Measurements from ENCODE around the gene ALDH1A3. TPM values are rescaled to one million over a fixed set of nuclear protein-coding genes. Genes with fewer than 3 reads are reported as not detected.

Gene ALDH1A3
- total and polyA plus RNA-seq, 5 donors from 2014 or later, result not detected

- H3K4me1 ChIP-seq (ENCODE audit: control insufficient read depth, insufficient read depth, low read length, poor library complexity, severe bottlenecking), result no peaks in the 10 kb centered on the region
- no peak overlapping the region for H3K27ac ChIP-seq (ENCODE audit: insufficient read depth, low read length, poor library complexity, severe bottlenecking)
- H3K9me3 ChIP-seq (ENCODE audit: control insufficient read depth in 2 of 2, low read length in 2 of 2), result no peaks in the 10 kb centered on the region
- Mint-ChIP-seq H3K27ac (no peak overlapping the region), H3K36me3 (no peaks in the 10 kb centered on the region), H3K27me3 (peaks cover 13% of the 10 kb centered on the region), H3K4me3 (no peak overlapping the region), H3K4me1 (no peaks in the 10 kb centered on the region), H3K9me3 (no peaks in the 10 kb centered on the region)
- DNase-seq (no peak), ATAC-seq (ENCODE audit: low read depth in 2 of 2) (no peak)
- no peak overlapping the region for H3K4me3 ChIP-seq (ENCODE audit: low read depth, low read length)
- no peaks in the 10 kb centered on the region for H3K36me3 ChIP-seq (ENCODE audit: control insufficient read depth, insufficient read depth, low read length)
- H3K27me3 ChIP-seq (ENCODE audit: control insufficient read depth, insufficient read depth, low read length), result no peaks in the 10 kb centered on the region
These were observed 57.5 kb downstream of the ALDH1A3 start for GRCh38 chr15:100937171-100937570.

DNA sequence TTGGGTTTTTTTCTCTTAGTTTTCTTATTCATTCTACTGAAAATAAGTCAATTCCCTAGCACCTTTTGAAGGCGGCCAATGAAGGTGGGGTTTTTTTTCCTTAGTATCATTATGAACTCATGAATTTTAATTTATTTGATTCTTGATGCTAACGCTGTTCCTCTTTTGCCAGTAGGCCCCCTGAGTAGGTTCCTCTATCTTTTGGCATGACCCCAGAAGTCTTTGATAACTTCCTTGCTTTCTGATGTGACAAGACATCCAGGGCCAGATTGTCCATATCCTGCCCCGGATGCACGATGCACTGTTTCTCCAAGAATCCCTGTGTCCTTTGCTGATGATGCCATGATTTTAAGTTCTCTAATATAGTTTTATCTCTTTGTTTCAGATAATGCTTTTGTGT lies 60.2 kb downstream of the ALDH1A3 start:
- no peaks in the 10 kb centered on the region for H3K9me3 Mint-ChIP-seq
- DNase-seq (no peak), ATAC-seq (ENCODE audit: low read depth in 2 of 2) (no peak)
- H3K4me1 ChIP-seq (ENCODE audit: control insufficient read depth, insufficient read depth, low read length, poor library complexity, severe bottlenecking), result no peaks in the 10 kb centered on the region
- no peak overlapping the region for H3K4me3 ChIP-seq (ENCODE audit: low read depth, low read length)
- H3K27me3 Mint-ChIP-seq, result no peaks in the 10 kb centered on the region
- no peak overlapping the region for H3K27ac Mint-ChIP-seq
- no peaks in the 10 kb centered on the region for H3K9me3 ChIP-seq (ENCODE audit: control insufficient read depth in 2 of 2, low read length in 2 of 2)
- H3K4me3 Mint-ChIP-seq, result no peak overlapping the region
- no peaks in the 10 kb centered on the region for H3K4me1 Mint-ChIP-seq
- no peaks in the 10 kb centered on the region for H3K27me3 ChIP-seq (ENCODE audit: control insufficient read depth, insufficient read depth, low read length)
- H3K36me3 Mint-ChIP-seq, result no peaks in the 10 kb centered on the region
- no peak overlapping the region for H3K27ac ChIP-seq (ENCODE audit: insufficient read depth, low read length, poor library complexity, severe bottlenecking)
- H3K36me3 ChIP-seq (ENCODE audit: control insufficient read depth, insufficient read depth, low read length), result no peaks in the 10 kb centered on the region

- H3K27me3 ChIP-seq (ENCODE audit: control insufficient read depth, insufficient read depth, low read length), result no peaks in the 10 kb centered on the region
- no peaks in the 10 kb centered on the region for H3K9me3 Mint-ChIP-seq
- H3K4me1 ChIP-seq (ENCODE audit: control insufficient read depth, insufficient read depth, low read length, poor library complexity, severe bottlenecking), result no peaks in the 10 kb centered on the region
- H3K4me3 Mint-ChIP-seq, result no peak overlapping the region
- no peaks in the 10 kb centered on the region for H3K9me3 ChIP-seq (ENCODE audit: control insufficient read depth in 2 of 2, low read length in 2 of 2)
- H3K4me3 ChIP-seq (ENCODE audit: low read depth, low read length), result no peak overlapping the region
- H3K4me1 Mint-ChIP-seq, result no peaks in the 10 kb centered on the region
- H3K36me3 ChIP-seq (ENCODE audit: control insufficient read depth, insufficient read depth, low read length), result no peaks in the 10 kb centered on the region
- DNase-seq (no peak), ATAC-seq (ENCODE audit: low read depth in 2 of 2) (peak in 1 of 2 donors; percentile 34)
- no peaks in the 10 kb centered on the region for H3K36me3 Mint-ChIP-seq
- H3K27ac ChIP-seq (ENCODE audit: insufficient read depth, low read length, poor library complexity, severe bottlenecking), result no peak overlapping the region
- H3K27ac Mint-ChIP-seq, result no peak overlapping the region
- no peaks in the 10 kb centered on the region for H3K27me3 Mint-ChIP-seq
These were observed 61.2 kb downstream of the ALDH1A3 start for GRCh38 chr15:100940767-100941379.

- no peaks in the 10 kb centered on the region for H3K4me1 ChIP-seq (ENCODE audit: control insufficient read depth, insufficient read depth, low read length, poor library complexity, severe bottlenecking)
- no peaks in the 10 kb centered on the region for H3K27me3 ChIP-seq (ENCODE audit: control insufficient read depth, insufficient read depth, low read length)
- H3K4me3 ChIP-seq (ENCODE audit: low read depth, low read length), result no peak overlapping the region
- no peaks in the 10 kb centered on the region for H3K9me3 Mint-ChIP-seq
- DNase-seq (no peak), ATAC-seq (ENCODE audit: low read depth in 2 of 2) (no peak)
- no peak overlapping the region for H3K27ac ChIP-seq (ENCODE audit: insufficient read depth, low read length, poor library complexity, severe bottlenecking)
- H3K4me3 Mint-ChIP-seq, result no peak overlapping the region
- no peaks in the 10 kb centered on the region for H3K9me3 ChIP-seq (ENCODE audit: control insufficient read depth in 2 of 2, low read length in 2 of 2)
- H3K27me3 Mint-ChIP-seq, result no peaks in the 10 kb centered on the region
- H3K36me3 ChIP-seq (ENCODE audit: control insufficient read depth, insufficient read depth, low read length), result no peaks in the 10 kb centered on the region
- no peaks in the 10 kb centered on the region for H3K4me1 Mint-ChIP-seq
- no peak overlapping the region for H3K27ac Mint-ChIP-seq
- no peaks in the 10 kb centered on the region for H3K36me3 Mint-ChIP-seq
These were observed 61.9 kb downstream of the ALDH1A3 start for GRCh38 chr15:100941536-100941935.

GRCh38 chr15:100942656-100943425 lies 63.2 kb downstream of the ALDH1A3 start:
- no peaks in the 10 kb centered on the region for H3K36me3 Mint-ChIP-seq
- Histone ChIP-seq H3K27me3 (ENCODE audit: control insufficient read depth, insufficient read depth, low read length) (no peaks in the 10 kb centered on the region), H3K36me3 (ENCODE audit: control insufficient read depth, insufficient read depth, low read length) (no peaks in the 10 kb centered on the region), H3K4me1 (ENCODE audit: control insufficient read depth, insufficient read depth, low read length, poor library complexity, severe bottlenecking) (no peaks in the 10 kb centered on the region), H3K27ac (ENCODE audit: insufficient read depth, low read length, poor library complexity, severe bottlenecking) (no peak overlapping the region), H3K4me3 (ENCODE audit: low read depth, low read length) (no peak overlapping the region), H3K9me3 (ENCODE audit: control insufficient read depth in 2 of 2, low read length in 2 of 2) (no peaks in the 10 kb centered on the region)
- no peaks in the 10 kb centered on the region for H3K27me3 Mint-ChIP-seq
- ATAC-seq (ENCODE audit: low read depth in 2 of 2), result no peak
- no peak overlapping the region for H3K27ac Mint-ChIP-seq
- H3K4me3 Mint-ChIP-seq, result no peak overlapping the region
- H3K4me1 Mint-ChIP-seq, result no peaks in the 10 kb centered on the region
- no peak for DNase-seq
- H3K9me3 Mint-ChIP-seq, result no peaks in the 10 kb centered on the region

DNA sequence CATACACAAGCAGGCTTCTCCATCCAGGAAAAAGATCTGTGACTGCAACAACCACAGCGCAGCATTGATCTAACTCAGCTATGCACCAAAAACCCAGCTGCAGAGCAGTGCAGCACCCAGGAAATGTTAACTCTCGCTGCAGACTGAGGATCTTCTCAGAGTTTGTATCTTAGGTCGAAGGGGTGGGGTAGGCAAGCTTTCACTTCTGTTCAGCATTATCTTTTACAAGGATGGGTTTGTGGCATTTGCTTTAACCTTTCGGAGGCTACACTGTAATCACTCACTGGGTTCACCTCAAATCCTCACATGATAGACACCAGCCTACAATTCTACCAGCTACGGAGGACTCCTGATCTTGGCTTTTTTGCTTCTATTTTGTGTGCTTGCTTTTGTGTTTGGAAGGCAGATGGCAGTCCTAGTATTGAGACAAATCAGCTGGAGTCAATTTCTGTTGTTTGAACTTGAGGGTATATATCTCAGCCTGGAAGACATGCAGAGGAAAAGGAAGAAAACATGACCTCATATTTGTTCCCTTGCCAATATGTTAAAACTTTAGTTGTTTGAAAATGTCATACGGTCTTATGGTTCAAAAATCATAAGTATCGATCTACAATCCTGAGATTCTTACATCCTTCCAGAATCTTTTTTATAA lies 64.7 kb downstream of the ALDH1A3 start:
- H3K27ac ChIP-seq (ENCODE audit: insufficient read depth, low read length, poor library complexity, severe bottlenecking), result no peak overlapping the region

GRCh38 chr15:100944986-100945385 lies 65.4 kb downstream of the ALDH1A3 start:
- Histone ChIP-seq H3K27ac (ENCODE audit: insufficient read depth, low read length, poor library complexity, severe bottlenecking) (no peak overlapping the region), H3K27me3 (ENCODE audit: control insufficient read depth, insufficient read depth, low read length) (no peaks in the 10 kb centered on the region), H3K9me3 (ENCODE audit: control insufficient read depth in 2 of 2, low read length in 2 of 2) (no peaks in the 10 kb centered on the region), H3K4me3 (ENCODE audit: low read depth, low read length) (no peak overlapping the region), H3K36me3 (ENCODE audit: control insufficient read depth, insufficient read depth, low read length) (no peaks in the 10 kb centered on the region), H3K4me1 (ENCODE audit: control insufficient read depth, insufficient read depth, low read length, poor library complexity, severe bottlenecking) (no peaks in the 10 kb centered on the region)
- H3K9me3 Mint-ChIP-seq, result no peaks in the 10 kb centered on the region
- H3K4me1 Mint-ChIP-seq, result no peaks in the 10 kb centered on the region
- DNase-seq, result no peak
- ATAC-seq (ENCODE audit: low read depth in 2 of 2), result no peak
- no peaks in the 10 kb centered on the region for H3K27me3 Mint-ChIP-seq
- no peak overlapping the region for H3K27ac Mint-ChIP-seq
- H3K36me3 Mint-ChIP-seq, result no peaks in the 10 kb centered on the region
- H3K4me3 Mint-ChIP-seq, result no peak overlapping the region

More for the DNA sequence above, 64.7 kb downstream of the ALDH1A3 start:
- Mint-ChIP-seq H3K36me3 (no peaks in the 10 kb centered on the region), H3K9me3 (no peaks in the 10 kb centered on the region), H3K4me3 (no peak overlapping the region), H3K4me1 (no peaks in the 10 kb centered on the region), H3K27me3 (no peaks in the 10 kb centered on the region), H3K27ac (no peak overlapping the region)
- no peaks in the 10 kb centered on the region for H3K4me1 ChIP-seq (ENCODE audit: control insufficient read depth, insufficient read depth, low read length, poor library complexity, severe bottlenecking)
- no peaks in the 10 kb centered on the region for H3K36me3 ChIP-seq (ENCODE audit: control insufficient read depth, insufficient read depth, low read length)
- H3K27me3 ChIP-seq (ENCODE audit: control insufficient read depth, insufficient read depth, low read length), result no peaks in the 10 kb centered on the region
- ATAC-seq (ENCODE audit: low read depth in 2 of 2), result no peak
- no peak overlapping the region for H3K4me3 ChIP-seq (ENCODE audit: low read depth, low read length)
- no peak for DNase-seq
- no peaks in the 10 kb centered on the region for H3K9me3 ChIP-seq (ENCODE audit: control insufficient read depth in 2 of 2, low read length in 2 of 2)
